HG03432 (cell line): ENCODE results near the gene ADAM21.
"Not testable (repeated sequence)": the region's sequence is repeated elsewhere in the genome, so short reads cannot be mapped to it uniquely, and the experiment has no call there.

Source experiments
- ATAC-seq: cut with Tn5 transposase; IDR thresholded peaks from one replicate; pipeline ENCODE4 v1.9.1; 2021; ENCODE audit warnings: mild to moderate bottlenecking, moderate library complexity; ENCODE audit not compliant: unreplicated experiment

The ADAM21 gene

GRCh38 chr14:70451874-70452273 is at the start of gene ADAM21:
ADAM21 (plus strand) TSS chr14:70452174; CDS start chr14:70457500, 5,326 bp downstream.
- ATAC-seq: no peak

DNA sequence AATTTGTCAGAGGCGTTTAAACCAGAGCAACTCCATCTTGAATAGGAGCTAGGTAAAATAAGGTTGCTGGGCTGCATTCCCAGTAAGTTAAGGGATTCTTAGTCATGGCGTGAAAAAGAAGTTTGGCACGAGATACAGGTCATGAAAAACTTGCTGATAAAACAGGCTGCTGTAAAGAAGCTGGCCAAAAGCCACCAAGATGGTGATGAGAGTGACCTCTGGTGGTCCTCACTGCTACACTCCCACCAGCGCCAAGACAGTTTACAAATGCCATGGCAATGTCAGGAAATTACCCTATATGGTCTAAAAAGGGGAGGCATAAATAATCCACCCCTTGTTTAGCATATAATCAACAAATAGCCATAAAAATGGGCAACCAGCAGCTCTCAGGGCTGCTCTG is 48.6 kb upstream of the ADAM21 start:
- not testable (repeated sequence) for ATAC-seq

DNA sequence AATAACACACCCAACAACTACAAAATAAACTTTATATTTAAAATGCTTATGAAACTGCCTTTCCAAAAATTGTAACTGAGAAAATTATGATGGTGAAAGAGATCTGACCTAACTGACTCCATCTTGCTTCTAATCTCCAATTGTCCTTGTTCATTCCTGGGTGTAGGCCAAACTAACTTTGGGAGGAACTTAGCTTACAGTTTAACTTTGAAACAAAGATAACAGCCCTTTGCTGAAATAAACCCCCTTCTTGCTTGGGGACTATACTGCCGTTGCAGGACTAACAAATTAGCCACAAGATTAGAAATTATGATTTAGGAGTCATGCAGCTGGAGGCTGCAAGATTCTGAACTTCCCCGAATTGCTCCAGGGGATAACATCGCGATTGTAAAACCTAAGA is 45.8 kb upstream of the ADAM21 start:
- not testable (repeated sequence) for ATAC-seq

GRCh38 chr14:70407621-70408020 is 44.4 kb upstream of the ADAM21 start:
- ATAC-seq: no peak

GRCh38 chr14:70415788-70416187 is 36.2 kb upstream of the ADAM21 start:
- ATAC-seq: no peak

DNA sequence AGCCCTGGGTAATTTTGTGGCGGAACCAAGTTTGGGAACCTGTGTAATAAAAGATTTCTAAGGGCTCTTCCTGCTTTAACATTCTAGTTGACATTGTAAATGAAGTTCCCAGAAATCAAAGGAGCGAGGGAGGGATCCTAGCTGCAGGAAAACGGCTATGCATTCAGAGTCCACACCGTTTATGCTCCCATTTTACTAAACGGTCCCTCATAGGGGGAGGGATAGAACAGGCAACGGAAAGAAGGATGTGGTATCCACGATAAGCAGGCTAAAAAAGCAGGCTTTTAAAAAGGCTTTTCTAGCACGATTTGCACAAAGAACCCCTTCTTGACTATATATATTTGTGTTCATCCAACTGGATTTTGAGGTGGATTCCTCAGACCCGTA is 35.6 kb upstream of the ADAM21 start:
- peak; percentile 12 for ATAC-seq

DNA sequence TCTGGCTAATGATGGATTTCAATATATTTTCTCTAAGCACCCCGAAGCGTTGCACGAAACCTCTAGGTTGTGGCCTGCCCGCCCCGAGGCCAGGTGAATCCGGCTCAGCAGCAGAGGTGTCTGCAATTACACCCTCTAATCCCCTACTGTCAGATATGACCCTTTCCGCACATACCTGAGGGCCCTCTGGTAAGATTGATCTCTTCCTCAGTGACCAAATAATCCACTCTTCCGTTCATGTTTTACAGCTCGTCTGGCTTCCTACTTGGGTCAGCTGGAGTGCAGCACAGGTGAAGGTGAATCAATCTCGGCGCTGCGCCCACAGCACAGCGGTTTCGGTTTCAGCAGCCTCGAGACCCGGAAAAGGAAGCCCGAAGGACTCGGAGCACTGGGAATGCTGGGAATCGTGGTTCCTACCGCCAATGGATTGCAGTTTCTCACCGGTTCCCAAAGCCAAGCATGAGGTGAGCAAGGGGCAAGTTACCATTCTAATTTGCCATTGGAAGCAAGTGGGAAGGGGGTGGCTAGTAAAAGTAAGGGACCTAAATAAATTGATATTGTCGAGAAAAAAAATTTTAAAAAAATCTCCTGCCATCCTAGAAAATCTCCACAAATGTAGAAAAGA is 35.1 kb upstream of the ADAM21 start, which contains the start of gene SYNJ2BP:
Gene SYNJ2BP (minus strand): TSS at position 366 of the 625 bp plus-strand sequence. CDS start 127 bp downstream, at position 239.
- ATAC-seq: peak; percentile 74

DNA sequence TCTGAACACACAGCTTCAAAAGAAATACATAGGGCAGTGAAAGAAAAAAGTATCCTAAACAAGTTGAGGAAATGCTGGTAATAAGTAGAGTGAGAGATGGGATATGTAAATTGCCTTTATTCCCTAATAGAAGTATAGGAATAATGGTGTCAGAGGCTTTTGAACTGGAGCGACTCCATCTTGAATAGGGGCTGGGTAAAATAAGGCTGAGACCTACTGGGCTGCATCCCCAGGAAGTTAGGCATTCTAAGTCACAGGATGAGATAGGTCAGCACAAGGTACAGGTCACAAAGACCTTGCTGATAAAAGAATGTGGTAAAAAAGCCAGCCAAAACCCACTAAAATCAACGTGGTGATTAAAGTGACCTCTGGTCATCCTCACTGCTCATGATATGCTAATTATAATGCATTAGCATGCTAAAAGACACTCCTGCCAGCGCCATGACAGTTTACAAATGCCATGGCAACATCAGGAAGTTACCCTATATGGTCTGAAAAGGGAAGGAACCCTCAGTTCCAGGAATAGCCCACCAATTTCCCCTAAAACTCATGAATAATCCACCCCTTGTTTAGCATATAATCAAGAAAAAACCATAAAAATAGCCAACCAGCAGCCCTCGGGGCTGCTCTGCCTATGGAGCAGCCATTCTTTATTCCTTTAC is 32.6 kb upstream of the ADAM21 start:
- ATAC-seq: not testable (repeated sequence)

DNA sequence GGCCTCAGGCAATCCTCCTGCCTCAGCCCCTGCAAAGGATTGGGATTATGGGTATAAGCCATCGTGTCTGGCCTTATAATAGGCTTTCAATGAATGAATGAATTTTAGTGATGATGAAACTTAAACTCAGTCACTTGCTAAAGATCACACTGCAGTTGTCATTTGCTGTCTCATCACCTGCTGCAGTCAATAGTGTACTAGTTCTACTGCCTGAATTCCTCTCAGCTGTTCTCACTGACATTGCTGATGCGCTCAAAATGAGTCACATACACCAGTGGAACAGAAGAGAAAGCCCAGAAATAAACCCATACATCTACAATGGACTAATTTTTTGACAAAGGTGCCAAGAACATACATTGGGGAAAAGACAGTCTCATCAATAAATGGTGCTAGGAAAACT is 29.4 kb upstream of the ADAM21 start:
- ATAC-seq: no peak

DNA sequence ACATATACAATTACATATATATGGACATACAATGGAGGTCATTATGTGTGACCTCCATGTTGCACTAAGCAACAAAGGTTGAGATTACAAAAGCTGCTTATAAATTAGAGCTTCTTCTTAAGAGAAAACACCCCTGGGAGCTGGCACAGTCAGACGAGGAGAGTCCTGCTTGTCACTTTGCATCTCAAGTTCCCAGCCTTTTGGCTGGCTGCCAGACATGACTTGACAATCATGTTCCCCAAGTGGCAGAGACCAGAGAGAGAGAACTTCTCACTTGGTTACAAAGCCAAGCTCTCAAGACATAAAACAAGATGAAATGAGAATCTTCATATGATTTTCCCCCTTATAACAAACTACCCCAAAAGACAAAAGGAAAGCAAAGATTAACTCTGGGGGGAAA is 26.6 kb upstream of the ADAM21 start:
- ATAC-seq: no peak

GRCh38 chr14:70426555-70426954 is 25.4 kb upstream of the ADAM21 start:
- not testable (repeated sequence) for ATAC-seq

GRCh38 chr14:70436867-70437266 is 15.1 kb upstream of the ADAM21 start:
- no peak for ATAC-seq

- ATAC-seq: no peak
Observed at GRCh38 chr14:70441641-70442040, 10.3 kb upstream of the ADAM21 start.

- no peak for ATAC-seq
Observed at GRCh38 chr14:70442750-70443149, 9.2 kb upstream of the ADAM21 start.

DNA sequence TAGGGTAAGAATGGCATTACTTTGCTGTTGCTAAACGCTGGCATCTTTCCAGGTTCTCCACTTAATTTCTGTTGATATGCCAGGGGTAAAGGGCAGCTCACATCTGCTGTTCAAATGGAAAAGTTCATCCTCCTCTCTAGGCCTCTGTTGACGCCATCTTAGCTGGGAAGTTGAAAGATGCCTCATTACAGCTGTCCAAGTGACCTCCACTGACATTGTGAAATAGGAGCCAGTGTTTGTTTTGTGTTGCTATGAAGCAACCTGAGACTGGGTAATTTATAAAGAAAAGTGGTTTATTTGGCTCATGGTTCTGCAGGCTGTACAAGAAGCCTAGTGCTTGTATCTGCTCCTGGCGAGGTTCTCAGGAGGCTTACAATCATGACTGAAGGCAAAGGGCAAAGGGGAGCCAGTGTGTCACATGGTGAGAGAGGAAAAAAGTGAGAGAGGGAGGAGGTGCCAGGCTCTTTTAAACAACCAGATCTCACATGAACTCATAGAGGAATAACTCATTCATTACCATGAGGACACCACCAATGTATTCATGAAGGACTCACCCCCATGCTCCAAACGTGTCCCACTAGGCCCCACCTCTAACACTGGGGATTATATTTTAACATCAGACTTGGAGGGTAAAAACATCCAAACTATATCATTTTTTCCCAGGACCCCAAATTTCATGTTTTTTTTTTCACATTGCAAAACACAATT is 3.2 kb upstream of the ADAM21 start:
- ATAC-seq: no peak

- no peak for ATAC-seq
Observed at GRCh38 chr14:70454731-70455130, 2.8 kb downstream of the ADAM21 start.

GRCh38 chr14:70468731-70469130 is 16.8 kb downstream of the ADAM21 start:
- ATAC-seq: no peak

GRCh38 chr14:70470863-70471563 is 19.0 kb downstream of the ADAM21 start:
- ATAC-seq: not testable (repeated sequence)

GRCh38 chr14:70472253-70473159 is 20.5 kb downstream of the ADAM21 start:
- peak; percentile 58 for ATAC-seq

DNA sequence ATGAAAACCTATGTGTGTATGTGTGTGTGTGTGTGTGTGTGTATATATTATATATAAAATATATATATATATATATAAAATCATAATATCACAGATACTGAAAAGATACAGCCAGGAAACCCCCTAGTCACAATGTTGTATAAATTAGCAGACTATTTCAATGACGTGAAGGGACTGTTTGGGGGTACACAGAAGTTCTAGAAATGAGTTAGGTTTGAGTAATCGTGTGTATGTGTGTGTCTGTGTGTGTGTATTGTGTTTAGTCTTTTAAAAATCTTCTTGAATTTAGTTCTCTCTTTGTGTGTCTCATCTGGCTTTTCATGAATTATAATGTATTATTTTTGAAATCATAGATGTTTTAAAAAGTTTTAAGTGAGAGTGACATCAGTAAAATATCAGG is 21.9 kb downstream of the ADAM21 start:
- no peak for ATAC-seq
